HUES48 (cell line): ENCODE results near the gene C1orf105.

Experiments used
- H3K27ac ChIP-seq: one replicate; pipeline ENCODE4 v1.7.0; 2013; ENCODE audit warnings: low read depth, low read length, inconsistent platforms
- H3K27me3 ChIP-seq: 2 replicates; pipeline ENCODE4 v1.6.1; 2013; ENCODE audit warnings: mild to moderate bottlenecking, low read length; ENCODE audit not compliant: control insufficient read depth, insufficient read depth
- H3K36me3 ChIP-seq: 2 replicates; pipeline ENCODE4 v1.6.1; 2013; ENCODE audit warnings: low read length; ENCODE audit not compliant: control insufficient read depth, insufficient read depth
- H3K4me1 ChIP-seq: 2 replicates; pipeline ENCODE4 v1.6.1; 2013; ENCODE audit warnings: mild to moderate bottlenecking, low read length; ENCODE audit not compliant: control insufficient read depth, insufficient read depth
- H3K4me3 ChIP-seq: 2 replicates; pipeline ENCODE4 v1.5.1; 2013; ENCODE audit warnings: mild to moderate bottlenecking, low read depth, low read length
- H3K9ac ChIP-seq: 2 replicates; pipeline ENCODE4 v1.6.1; 2013; ENCODE audit warnings: mild to moderate bottlenecking, low read depth, low read length, moderate library complexity
- H3K9me3 ChIP-seq: 2 replicates; pipeline ENCODE4 v1.6.1; 2013; ENCODE audit warnings: low read length; ENCODE audit not compliant: control insufficient read depth, insufficient read depth

The C1orf105 gene

DNA sequence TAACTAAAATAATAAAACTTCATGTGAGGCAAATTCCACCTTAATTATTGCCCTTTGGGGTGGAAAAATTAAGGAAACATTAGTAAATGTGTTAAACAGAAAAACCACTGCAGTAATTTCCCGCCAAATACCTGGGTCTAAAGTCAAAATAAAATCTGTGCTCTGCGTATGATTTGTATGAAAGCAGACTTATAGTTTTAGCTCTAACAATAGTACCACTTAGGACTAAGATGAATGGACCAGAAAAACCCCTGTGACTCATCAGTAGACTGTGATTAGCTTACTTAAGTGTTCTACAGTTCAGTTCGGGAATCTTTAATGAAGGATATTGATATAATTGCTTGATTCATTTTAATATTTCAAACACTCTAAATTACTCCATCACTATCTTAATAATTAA is 23.3 kb upstream of the C1orf105 start:
- Histone ChIP-seq H3K27ac (no peak overlapping the region), H3K36me3 (no peaks in the 10 kb centered on the region)

GRCh38 chr1:172397633-172398032 is 22.9 kb upstream of the C1orf105 start:
- no peaks in the 10 kb centered on the region for H3K27me3 ChIP-seq
- H3K36me3 ChIP-seq = no peaks in the 10 kb centered on the region
- peaks cover 30% of the 10 kb centered on the region for H3K4me1 ChIP-seq
- no peak overlapping the region for H3K9ac ChIP-seq
- no peaks in the 10 kb centered on the region for H3K9me3 ChIP-seq
- no peak overlapping the region for H3K4me3 ChIP-seq
- H3K27ac ChIP-seq = no peak overlapping the region

More for the DNA sequence above, 23.3 kb upstream of the C1orf105 start:
- peaks cover 30% of the 10 kb centered on the region for H3K4me1 ChIP-seq
- H3K27me3 ChIP-seq = no peaks in the 10 kb centered on the region
- H3K9me3 ChIP-seq = no peaks in the 10 kb centered on the region
- no peak overlapping the region for H3K4me3 ChIP-seq
- no peak overlapping the region for H3K9ac ChIP-seq

GRCh38 chr1:172398193-172398592 is 22.3 kb upstream of the C1orf105 start:
- Histone ChIP-seq H3K27ac (no peak overlapping the region), H3K27me3 (no peaks in the 10 kb centered on the region), H3K9me3 (no peaks in the 10 kb centered on the region), H3K9ac (no peak overlapping the region), H3K4me3 (no peak overlapping the region), H3K4me1 (peaks cover 30% of the 10 kb centered on the region), H3K36me3 (no peaks in the 10 kb centered on the region)

GRCh38 chr1:172398970-172399755 is 21.3 kb upstream of the C1orf105 start:
- Histone ChIP-seq H3K9ac (0 out of 2 replicates have a peak overlapping the region, but pooled peaks have one; percentile 15), H3K4me1 (peaks cover 29% of the 10 kb centered on the region), H3K27me3 (no peaks in the 10 kb centered on the region), H3K9me3 (no peaks in the 10 kb centered on the region), H3K27ac (no peak overlapping the region), H3K36me3 (no peaks in the 10 kb centered on the region), H3K4me3 (no peak overlapping the region)

GRCh38 chr1:172399756-172400721 is 20.4 kb upstream of the C1orf105 start:
- Histone ChIP-seq H3K27ac (no peak overlapping the region), H3K36me3 (no peaks in the 10 kb centered on the region), H3K9ac (no peak overlapping the region), H3K9me3 (no peaks in the 10 kb centered on the region), H3K4me3 (no peak overlapping the region), H3K4me1 (peaks cover 23% of the 10 kb centered on the region), H3K27me3 (no peaks in the 10 kb centered on the region)

GRCh38 chr1:172400722-172401105 is 19.8 kb upstream of the C1orf105 start:
- H3K27me3 ChIP-seq = no peaks in the 10 kb centered on the region
- no peak overlapping the region for H3K27ac ChIP-seq
- no peak overlapping the region for H3K9ac ChIP-seq

GRCh38 chr1:172401477-172401876 is 19.0 kb upstream of the C1orf105 start:
- H3K27me3 ChIP-seq = no peaks in the 10 kb centered on the region
- no peak overlapping the region for H3K9ac ChIP-seq
- no peak overlapping the region for H3K4me3 ChIP-seq
- H3K27ac ChIP-seq = no peak overlapping the region
- no peaks in the 10 kb centered on the region for H3K9me3 ChIP-seq
- H3K4me1 ChIP-seq = peaks cover 16% of the 10 kb centered on the region; the same call in 1 of the 2 replicates
- H3K36me3 ChIP-seq = no peaks in the 10 kb centered on the region

More at GRCh38 chr1:172400722-172401105, 19.8 kb upstream of the C1orf105 start:
- no peaks in the 10 kb centered on the region for H3K36me3 ChIP-seq
- H3K9me3 ChIP-seq = no peaks in the 10 kb centered on the region
- H3K4me1 ChIP-seq = peaks cover 20% of the 10 kb centered on the region
- no peak overlapping the region for H3K4me3 ChIP-seq

GRCh38 chr1:172401892-172402291 is 18.6 kb upstream of the C1orf105 start:
- Histone ChIP-seq H3K4me1 (peaks cover 16% of the 10 kb centered on the region; the same call in 1 of the 2 replicates), H3K9ac (no peak overlapping the region), H3K27me3 (no peaks in the 10 kb centered on the region), H3K36me3 (no peaks in the 10 kb centered on the region), H3K9me3 (no peaks in the 10 kb centered on the region), H3K27ac (no peak overlapping the region), H3K4me3 (no peak overlapping the region)

- Histone ChIP-seq H3K27ac (no peak overlapping the region), H3K4me1 (peaks cover 16% of the 10 kb centered on the region; the same call in 1 of the 2 replicates), H3K4me3 (no peak overlapping the region), H3K9me3 (no peaks in the 10 kb centered on the region), H3K9ac (no peak overlapping the region), H3K27me3 (no peaks in the 10 kb centered on the region), H3K36me3 (no peaks in the 10 kb centered on the region)
These were observed 17.5 kb upstream of the C1orf105 start for GRCh38 chr1:172402878-172403569.

DNA sequence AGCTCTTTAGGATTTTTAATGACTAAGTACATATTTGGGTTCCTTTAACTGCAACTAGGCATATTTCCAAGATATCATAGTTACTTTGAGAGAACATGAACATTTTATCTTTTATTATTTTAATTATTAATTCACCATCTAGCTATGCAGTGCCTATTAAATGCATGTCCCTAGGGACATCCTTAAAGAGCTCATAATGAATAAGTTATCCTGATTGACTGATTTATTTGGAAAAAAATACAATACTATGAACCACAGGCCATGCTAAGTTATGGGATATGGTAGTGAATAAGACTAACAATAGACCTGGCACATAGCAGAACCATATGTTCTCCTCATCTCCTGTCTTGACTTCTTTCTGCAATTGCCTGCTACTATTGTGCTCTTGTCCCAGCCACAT is 16.4 kb upstream of the C1orf105 start:
- Histone ChIP-seq H3K4me1 (peaks cover 11% of the 10 kb centered on the region; the same call in 1 of the 2 replicates), H3K4me3 (no peak overlapping the region), H3K36me3 (no peaks in the 10 kb centered on the region), H3K9me3 (no peaks in the 10 kb centered on the region), H3K9ac (no peak overlapping the region), H3K27ac (no peak overlapping the region), H3K27me3 (no peaks in the 10 kb centered on the region)
